Endodermal cell (in vitro differentiated cells): ENCODE results near the gene NRG2. TPM values are rescaled to one million over a fixed set of nuclear protein-coding genes. Genes with fewer than 3 reads are reported as not detected.

Source experiments
- DNase-seq: peaks from one replicate; pipeline ENCODE4 v3.0.0-alpha.2; 2017
- H3K27ac ChIP-seq: 2 replicates; pipeline ENCODE4 v1.5.1; 2013; ENCODE audit warnings: mild to moderate bottlenecking, low read depth, low read length, moderate library complexity
- H3K27me3 ChIP-seq: 2 replicates; pipeline ENCODE4 v1.6.1; 2013; ENCODE audit warnings: mild to moderate bottlenecking, low read length, moderate library complexity; ENCODE audit not compliant: insufficient read depth, control insufficient read depth, poor library complexity, severe bottlenecking
- H3K36me3 ChIP-seq: 2 replicates; pipeline ENCODE4 v1.7.0; 2013; ENCODE audit warnings: mild to moderate bottlenecking, low read length, moderate library complexity; ENCODE audit not compliant: control insufficient read depth, insufficient read depth
- H3K4me1 ChIP-seq: one replicate; pipeline ENCODE4 v1.7.0; 2013; ENCODE audit warnings: low read length; ENCODE audit not compliant: control insufficient read depth, insufficient read depth
- H3K4me3 ChIP-seq: 2 replicates; pipeline ENCODE4 v1.5.1; 2013; ENCODE audit warnings: mild to moderate bottlenecking, low read length, moderate library complexity
- H3K9ac ChIP-seq: 2 replicates; pipeline ENCODE4 v1.6.1; 2013; ENCODE audit warnings: mild to moderate bottlenecking, low read length, moderate library complexity; ENCODE audit not compliant: poor library complexity, severe bottlenecking; ENCODE audit errors: extremely low read depth
- H3K9me3 ChIP-seq: 2 replicates; pipeline ENCODE4 v1.6.1; 2013; ENCODE audit warnings: mild to moderate bottlenecking, low read length, moderate library complexity; ENCODE audit not compliant: control insufficient read depth
- H3K27ac Mint-ChIP-seq: 2 replicates; pipeline ENCODE4 v1.8.0; 2020; ENCODE audit warnings: mixed read lengths
- H3K27me3 Mint-ChIP-seq: 2 replicates; pipeline ENCODE4 v1.8.0; 2021; ENCODE audit warnings: mild to moderate bottlenecking, mixed read lengths; ENCODE audit not compliant: insufficient read depth
- H3K36me3 Mint-ChIP-seq: 2 replicates; pipeline ENCODE4 v1.8.0; 2020; ENCODE audit warnings: low read depth, mixed read lengths
- H3K4me1 Mint-ChIP-seq: 2 replicates; pipeline ENCODE4 v1.8.0; 2020; ENCODE audit warnings: mixed read lengths
- H3K4me3 Mint-ChIP-seq: 2 replicates; pipeline ENCODE4 v1.8.0; 2020; ENCODE audit warnings: mild to moderate bottlenecking, moderate library complexity, mixed read lengths
- H3K9me3 Mint-ChIP-seq: 2 replicates; pipeline ENCODE4 v1.8.0; 2020; ENCODE audit warnings: mild to moderate bottlenecking, mixed read lengths
- WGBS, 2 experiments: methylation state at CpG; one replicate each; pipeline versions ENCODE4 v1.1.5 to v1.1.7; 2013; ENCODE audit warnings: missing lambda C conversion rate in 2 of 2, mixed read lengths in 1 of 2; ENCODE audit not compliant: insufficient coverage in 1 of 2, insufficient read length in 1 of 2; 5-methylcytosine and 5-hydroxymethylcytosine counted together
- total RNA-seq, 2 donors: library from RNA; stranded (reverse); fragmentation: NEBNext Ultra II Directional in 1 of 2; extraction: Animal tissue kit (Norgen Biotek cat#: 25700) in 1 of 2; gene quantifications; 2 replicates in 1 of 2; 3 replicates in 1 of 2; pipeline ENCODE4 v1.2.1, GENCODE V29; 2021
- TF ChIP-seq, protein P1 (sequence below): fragments of 200-600 bp; sonication (generic); conservative IDR thresholded peaks from 2 replicates; pipeline ENCODE4 v1.5.0; 2021; ENCODE audit warnings: antibody characterized with exemption, mild to moderate bottlenecking

Gene NRG2
- total RNA-seq, 2 donors from 2014 or later, result 10.8 to 12.5 TPM

DNA sequence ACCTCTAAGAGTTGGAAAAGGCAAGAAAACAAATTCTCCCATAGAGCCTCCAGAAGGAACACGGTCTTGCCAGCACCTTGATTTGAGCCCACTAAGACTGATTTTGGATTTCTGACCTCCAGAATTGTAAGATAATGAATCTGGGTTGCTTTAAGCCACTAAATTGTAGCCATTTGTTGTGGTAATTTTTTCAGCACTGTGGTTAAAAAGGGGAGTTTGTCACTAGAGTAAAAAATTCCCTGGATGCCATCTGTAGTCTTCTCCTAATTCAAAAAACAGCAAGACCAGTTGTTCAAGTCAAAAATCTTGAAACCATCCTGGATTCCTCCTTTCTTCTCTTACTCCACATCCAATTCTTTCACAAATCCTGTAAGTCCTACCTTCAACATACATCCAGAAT is 39.6 kb downstream of the NRG2 start:
- Mint-ChIP-seq H3K4me1 (peaks cover 8% of the 10 kb centered on the region), H3K4me3 (no peak overlapping the region), H3K27ac (no peak overlapping the region), H3K9me3 (no peaks in the 10 kb centered on the region), H3K36me3 (no peaks in the 10 kb centered on the region), H3K27me3 (peaks cover 88% of the 10 kb centered on the region)
- Histone ChIP-seq H3K27me3 (peaks cover 85% of the 10 kb centered on the region), H3K4me3 (no peak overlapping the region), H3K4me1 (no peaks in the 10 kb centered on the region), H3K9ac (no peak overlapping the region), H3K27ac (no peak overlapping the region), H3K36me3 (no peaks in the 10 kb centered on the region), H3K9me3 (no peaks in the 10 kb centered on the region)
- 79% methylated on average over 1 of the region's 1 CpG; no CpG with 5 or more reads in 1 of the 2 experiments for WGBS, 2 experiments
- no peak for DNase-seq
- TF ChIP-seq, protein P1, sequence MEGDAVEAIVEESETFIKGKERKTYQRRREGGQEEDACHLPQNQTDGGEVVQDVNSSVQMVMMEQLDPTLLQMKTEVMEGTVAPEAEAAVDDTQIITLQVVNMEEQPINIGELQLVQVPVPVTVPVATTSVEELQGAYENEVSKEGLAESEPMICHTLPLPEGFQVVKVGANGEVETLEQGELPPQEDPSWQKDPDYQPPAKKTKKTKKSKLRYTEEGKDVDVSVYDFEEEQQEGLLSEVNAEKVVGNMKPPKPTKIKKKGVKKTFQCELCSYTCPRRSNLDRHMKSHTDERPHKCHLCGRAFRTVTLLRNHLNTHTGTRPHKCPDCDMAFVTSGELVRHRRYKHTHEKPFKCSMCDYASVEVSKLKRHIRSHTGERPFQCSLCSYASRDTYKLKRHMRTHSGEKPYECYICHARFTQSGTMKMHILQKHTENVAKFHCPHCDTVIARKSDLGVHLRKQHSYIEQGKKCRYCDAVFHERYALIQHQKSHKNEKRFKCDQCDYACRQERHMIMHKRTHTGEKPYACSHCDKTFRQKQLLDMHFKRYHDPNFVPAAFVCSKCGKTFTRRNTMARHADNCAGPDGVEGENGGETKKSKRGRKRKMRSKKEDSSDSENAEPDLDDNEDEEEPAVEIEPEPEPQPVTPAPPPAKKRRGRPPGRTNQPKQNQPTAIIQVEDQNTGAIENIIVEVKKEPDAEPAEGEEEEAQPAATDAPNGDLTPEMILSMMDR, result no peak

DNA sequence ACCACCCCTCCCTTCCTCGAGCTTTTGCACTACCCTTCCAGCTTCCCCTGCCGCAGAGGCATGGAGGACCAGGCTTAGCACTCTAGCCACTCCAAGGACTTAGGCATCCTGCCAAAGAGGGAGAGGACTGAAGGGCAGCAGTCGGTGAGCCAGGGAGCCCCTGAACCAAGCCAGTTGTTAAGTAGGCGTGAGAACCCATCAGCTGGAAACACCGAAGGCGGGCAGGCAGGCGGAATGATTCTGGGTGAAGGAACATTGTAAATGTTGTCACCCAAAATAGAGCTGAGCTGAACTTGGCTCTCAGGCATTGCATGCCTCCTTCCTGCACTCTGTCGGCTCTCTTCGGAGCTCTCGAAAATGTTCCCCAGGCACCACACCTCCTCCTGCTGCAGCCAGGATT is 42.8 kb downstream of the NRG2 start:
- no peaks in the 10 kb centered on the region for H3K9me3 Mint-ChIP-seq
- no peak overlapping the region for H3K27ac ChIP-seq
- no peaks in the 10 kb centered on the region for H3K36me3 ChIP-seq
- H3K4me1 ChIP-seq, result peaks cover 5% of the 10 kb centered on the region
- no peak overlapping the region for H3K27ac Mint-ChIP-seq
- WGBS, 2 experiments, result 87 to 91% methylated on average over 9 to 10 of the region's 10 CpGs
- H3K4me3 ChIP-seq, result no peak overlapping the region
- peaks cover 58% of the 10 kb centered on the region for H3K27me3 ChIP-seq
- peaks cover 20% of the 10 kb centered on the region for H3K4me1 Mint-ChIP-seq
- no peak overlapping the region for H3K4me3 Mint-ChIP-seq
- no peak overlapping the region for H3K9ac ChIP-seq
- TF ChIP-seq, protein P1, result no peak
- no peak for DNase-seq
- H3K9me3 ChIP-seq, result no peaks in the 10 kb centered on the region
- no peaks in the 10 kb centered on the region for H3K36me3 Mint-ChIP-seq
- peaks cover 73% of the 10 kb centered on the region for H3K27me3 Mint-ChIP-seq

DNA sequence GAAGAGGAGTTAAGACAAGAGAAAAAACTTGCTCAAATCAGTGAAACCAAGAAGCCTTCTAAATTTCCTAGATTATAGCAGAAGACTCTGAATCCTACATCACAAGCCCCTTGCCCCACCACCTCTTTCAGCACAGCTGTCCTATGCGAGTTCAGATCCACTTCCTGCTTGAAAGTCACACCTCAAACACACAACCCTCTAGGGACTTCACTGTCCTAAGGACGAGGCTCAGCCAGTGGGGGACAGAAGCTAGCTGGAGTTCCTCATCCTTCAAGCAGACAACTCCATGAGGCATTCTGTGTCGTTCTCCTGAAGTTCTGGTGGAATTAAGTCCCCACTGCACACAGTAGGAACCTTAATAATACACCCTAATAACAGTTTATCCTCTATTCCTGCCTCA is 44.3 kb downstream of the NRG2 start:
- H3K4me3 ChIP-seq, result no peak overlapping the region
- H3K27me3 Mint-ChIP-seq, result peaks cover 64% of the 10 kb centered on the region
- H3K36me3 Mint-ChIP-seq, result no peaks in the 10 kb centered on the region
- no peaks in the 10 kb centered on the region for H3K9me3 ChIP-seq
- H3K27ac Mint-ChIP-seq, result no peak overlapping the region
- TF ChIP-seq, protein P1, result no peak
- WGBS, 2 experiments, result 70 to 74% methylated on average over 3 of the region's 3 CpGs
- H3K27me3 ChIP-seq, result peaks cover 45% of the 10 kb centered on the region
- H3K4me1 Mint-ChIP-seq, result peaks cover 19% of the 10 kb centered on the region
- H3K9ac ChIP-seq, result no peak overlapping the region
- H3K27ac ChIP-seq, result no peak overlapping the region
- H3K36me3 ChIP-seq, result no peaks in the 10 kb centered on the region
- no peak for DNase-seq
- H3K9me3 Mint-ChIP-seq, result no peaks in the 10 kb centered on the region
- H3K4me1 ChIP-seq, result peaks cover 5% of the 10 kb centered on the region
- H3K4me3 Mint-ChIP-seq, result no peak overlapping the region
